ENCODE results near the gene PGM1.

The PGM1 gene

GRCh38 chr1:63701187-63701586 lies 108.0 kb downstream of the PGM1 start:
- DNase-seq (ENCODE audit: low read depth in 2 of 2) = no peak

- no peak for DNase-seq (ENCODE audit: low read depth in 2 of 2)
Measured at GRCh38 chr1:63703701-63704107, 110.5 kb downstream of the PGM1 start.

GRCh38 chr1:63704443-63704842 lies 111.2 kb downstream of the PGM1 start:
- DNase-seq (ENCODE audit: low read depth in 2 of 2) = no peak

GRCh38 chr1:63705078-63705477 lies 111.9 kb downstream of the PGM1 start:
- no peak for DNase-seq (ENCODE audit: low read depth in 2 of 2)

GRCh38 chr1:63709267-63709828 lies 116.1 kb downstream of the PGM1 start:
- no peak for DNase-seq (ENCODE audit: low read depth in 2 of 2)

Measured in stimulated activated CD4-positive, alpha-beta T cell treated with anti-CD3 and anti-CD28 coated beads, Interleukin-1b, Interleukin-23, amount 100 ng/mL, for 4 hours (primary cell).